Measurements from ENCODE around the gene PPP1R14C. TPM values are rescaled to one million over a fixed set of nuclear protein-coding genes. Genes with fewer than 3 reads are reported as not detected.

Gene PPP1R14C
- total and polyA plus RNA-seq, 4 donors = 6.5 to 68.4 (median 24.0) TPM

- peaks cover 4 to 25% (median 14%) of the 10 kb centered on the region in 5 donors for H3K4me1 ChIP-seq (ENCODE audit: control insufficient read depth in 5 of 5, insufficient read depth in 5 of 5, low read length in 5 of 5)
- H3K36me3 ChIP-seq (ENCODE audit: control insufficient read depth in 4 of 4, insufficient read depth in 4 of 4, low read length in 4 of 4) = no peaks in the 10 kb centered on the region
- H3K27ac ChIP-seq (ENCODE audit: low read depth in 1 of 2, low read length in 1 of 2) = no peak overlapping the region
- H3K9me3 ChIP-seq (ENCODE audit: control insufficient read depth in 4 of 4, insufficient read depth in 3 of 4, low read length in 3 of 4) = peaks cover 0 to 5% (median 2%) of the 10 kb centered on the region in 4 donors
- 92 to 99% methylated on average over 2 of the region's 2 CpGs for WGBS, 2 donors
- no peak overlapping the region for H3K9ac ChIP-seq (ENCODE audit: insufficient read depth in 1 of 2, low read length in 2 of 2)
- TF ChIP-seq CTCF (IDR thresholded peaks at IDR 0.05; ENCODE audit: control extremely low read depth, extremely low read depth) = no peak
- no peak for DNase-seq
- no peaks in the 10 kb centered on the region for H3K27me3 ChIP-seq (ENCODE audit: control insufficient read depth in 3 of 3, insufficient read depth in 3 of 3, low read length in 2 of 3)
- no peak for ATAC-seq (ENCODE audit: insufficient read depth, low FRiP score)
- H3K4me3 ChIP-seq = no peak overlapping the region
Measured at GRCh38 chr6:150247803-150248202, 105.0 kb downstream of the PPP1R14C start.

DNA sequence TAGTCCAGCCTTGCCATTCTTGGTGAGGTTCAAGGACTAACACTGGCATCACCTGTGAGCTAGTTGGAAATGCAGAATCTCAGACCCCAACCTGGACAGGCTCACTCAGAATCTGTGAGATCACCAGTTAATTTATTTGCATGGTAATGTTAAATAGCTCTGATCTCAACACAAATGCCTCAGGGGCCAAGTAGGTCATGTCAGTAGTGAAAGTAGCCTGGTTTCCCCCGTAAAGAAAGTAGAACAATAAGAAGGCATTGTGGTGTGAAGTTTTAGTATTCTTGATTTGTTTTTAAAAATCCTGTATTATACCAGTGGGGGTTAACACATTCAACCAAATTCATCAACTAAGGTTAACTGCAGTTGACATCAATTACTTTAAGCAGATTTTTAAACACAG lies 105.5 kb downstream of the PPP1R14C start:
- no peaks in the 10 kb centered on the region for H3K27me3 ChIP-seq (ENCODE audit: control insufficient read depth in 3 of 3, insufficient read depth in 3 of 3, low read length in 2 of 3)
- H3K4me3 ChIP-seq = no peak overlapping the region
- TF ChIP-seq CTCF (IDR thresholded peaks at IDR 0.05; ENCODE audit: control extremely low read depth, extremely low read depth) = no peak
- 83 to 92% methylated on average over 1 of the region's 1 CpG for WGBS, 2 donors
- no peak for ATAC-seq (ENCODE audit: insufficient read depth, low FRiP score)
- H3K36me3 ChIP-seq (ENCODE audit: control insufficient read depth in 4 of 4, insufficient read depth in 4 of 4, low read length in 4 of 4) = no peaks in the 10 kb centered on the region
- peaks cover 6 to 25% (median 14%) of the 10 kb centered on the region in 5 donors for H3K4me1 ChIP-seq (ENCODE audit: control insufficient read depth in 5 of 5, insufficient read depth in 5 of 5, low read length in 5 of 5)
- no peak overlapping the region for H3K27ac ChIP-seq (ENCODE audit: low read depth in 1 of 2, low read length in 1 of 2)
- no peak for DNase-seq
- no peak overlapping the region for H3K9ac ChIP-seq (ENCODE audit: insufficient read depth in 1 of 2, low read length in 2 of 2)
- H3K9me3 ChIP-seq (ENCODE audit: control insufficient read depth in 4 of 4, insufficient read depth in 3 of 4, low read length in 3 of 4) = peaks cover 0 to 5% (median 2%) of the 10 kb centered on the region in 4 donors

- H3K36me3 ChIP-seq (ENCODE audit: control insufficient read depth in 4 of 4, insufficient read depth in 4 of 4, low read length in 4 of 4) = no peaks in the 10 kb centered on the region
- no peak for TF ChIP-seq CTCF (IDR thresholded peaks at IDR 0.05; ENCODE audit: control extremely low read depth, extremely low read depth)
Measured at GRCh38 chr6:150249261-150249660, 106.4 kb downstream of the PPP1R14C start.

DNA sequence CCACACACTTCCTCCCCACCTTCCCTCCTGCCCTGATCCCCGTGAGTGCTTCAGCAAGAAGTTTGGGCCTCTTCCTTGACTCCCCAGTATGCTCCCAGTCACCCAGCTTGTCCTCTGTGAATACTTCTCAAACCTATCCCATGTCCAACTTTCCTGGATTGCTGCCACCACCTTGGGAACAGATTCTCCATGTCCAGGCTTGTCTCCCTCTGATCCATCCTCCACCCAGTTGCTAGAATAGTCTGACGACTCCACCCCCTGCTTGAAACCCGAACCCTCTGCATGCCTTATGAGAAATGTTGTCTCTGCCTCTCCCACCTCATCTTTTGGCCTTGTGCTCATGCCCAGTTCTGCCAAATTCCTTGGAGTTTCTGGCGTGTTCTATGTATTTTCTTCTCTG lies 108.0 kb downstream of the PPP1R14C start:
- ATAC-seq (ENCODE audit: insufficient read depth, low FRiP score) (no peak), DNase-seq (peak; percentile 46 to 57 (median 56))
- H3K27ac ChIP-seq (ENCODE audit: low read depth in 1 of 2, low read length in 1 of 2) = no peak overlapping the region
- H3K9ac ChIP-seq (ENCODE audit: insufficient read depth in 1 of 2, low read length in 2 of 2) = no peak overlapping the region
- peaks cover 0 to 2% (median 0%) of the 10 kb centered on the region in 3 donors for H3K27me3 ChIP-seq (ENCODE audit: control insufficient read depth in 3 of 3, insufficient read depth in 3 of 3, low read length in 2 of 3)
- WGBS, 2 donors = 58 to 63% methylated on average over 4 of the region's 4 CpGs
- no peak for TF ChIP-seq CTCF (IDR thresholded peaks at IDR 0.05; ENCODE audit: control extremely low read depth, extremely low read depth)
- H3K9me3 ChIP-seq (ENCODE audit: control insufficient read depth in 4 of 4, insufficient read depth in 3 of 4, low read length in 3 of 4) = peaks cover 0 to 5% (median 2%) of the 10 kb centered on the region in 4 donors
- no peak overlapping the region for H3K4me3 ChIP-seq
- H3K4me1 ChIP-seq (ENCODE audit: control insufficient read depth in 5 of 5, insufficient read depth in 5 of 5, low read length in 5 of 5) = peaks cover 0 to 16% (median 9%) of the 10 kb centered on the region in 5 donors
- no peaks in the 10 kb centered on the region for H3K36me3 ChIP-seq (ENCODE audit: control insufficient read depth in 4 of 4, insufficient read depth in 4 of 4, low read length in 4 of 4)

More at GRCh38 chr6:150249261-150249660, 106.4 kb downstream of the PPP1R14C start:
- WGBS, 2 donors = 77 to 86% methylated on average over 2 of the region's 2 CpGs
- Histone ChIP-seq H3K9me3 (ENCODE audit: control insufficient read depth in 4 of 4, insufficient read depth in 3 of 4, low read length in 3 of 4) (peaks cover 0 to 5% (median 2%) of the 10 kb centered on the region in 4 donors), H3K9ac (ENCODE audit: insufficient read depth in 1 of 2, low read length in 2 of 2) (no peak overlapping the region), H3K27me3 (ENCODE audit: control insufficient read depth in 3 of 3, insufficient read depth in 3 of 3, low read length in 2 of 3) (peaks cover 0 to 2% (median 0%) of the 10 kb centered on the region in 3 donors), H3K4me3 (no peak overlapping the region), H3K4me1 (ENCODE audit: control insufficient read depth in 5 of 5, insufficient read depth in 5 of 5, low read length in 5 of 5) (peaks cover 6 to 22% (median 14%) of the 10 kb centered on the region in 5 donors), H3K27ac (ENCODE audit: low read depth in 1 of 2, low read length in 1 of 2) (no peak overlapping the region)
- ATAC-seq (ENCODE audit: insufficient read depth, low FRiP score) = no peak
- DNase-seq = no peak

All from lung (tissue), 12 donors.